ENCODE data around the gene FOXR2.

FOXR2 gene

GRCh38 chrX:55624403-55624802 is 1.2 kb downstream of the FOXR2 start:
- no peaks in the 10 kb centered on the region for H3K27me3 ChIP-seq (ENCODE audit: insufficient read depth, insufficient read length)
- TF ChIP-seq SUZ12 (IDR thresholded peaks at IDR 0.05; ENCODE audit: extremely low read depth, insufficient read depth, insufficient read length), result no peak
- TF ChIP-seq YY1 (IDR thresholded peaks at IDR 0.05; ENCODE audit: insufficient read depth, insufficient read length), result no peak
- TF ChIP-seq ZNF274 (IDR thresholded peaks at IDR 0.05; ENCODE audit: low read depth, low read length), result no peak
- DNase-seq (ENCODE audit: low read depth, low spot score), result no peak
- no peak overlapping the region for H3K9ac ChIP-seq (ENCODE audit: insufficient read length, low read depth)
- H3K4me3 ChIP-seq (ENCODE audit: insufficient read length, low read depth), result no peak overlapping the region
- H3K4me1 ChIP-seq (ENCODE audit: insufficient read depth, insufficient read length), result no peaks in the 10 kb centered on the region
- H3K36me3 ChIP-seq (ENCODE audit: insufficient read depth, insufficient read length, low read length), result no peaks in the 10 kb centered on the region
- H3K9me3 ChIP-seq (ENCODE audit: insufficient read depth, low read length), result no peaks in the 10 kb centered on the region

GRCh38 chrX:55636109-55636508 is 12.9 kb downstream of the FOXR2 start:
- no peak for DNase-seq (ENCODE audit: low read depth, low spot score)
- H3K9ac ChIP-seq (ENCODE audit: insufficient read length, low read depth), result no peak overlapping the region
- H3K4me3 ChIP-seq (ENCODE audit: insufficient read length, low read depth), result no peak overlapping the region
- H3K9me3 ChIP-seq (ENCODE audit: insufficient read depth, low read length), result peaks cover 12% of the 10 kb centered on the region; the same call in 1 of the 2 replicates
- TF ChIP-seq YY1 (IDR thresholded peaks at IDR 0.05; ENCODE audit: insufficient read depth, insufficient read length), result no peak
- no peaks in the 10 kb centered on the region for H3K4me1 ChIP-seq (ENCODE audit: insufficient read depth, insufficient read length)
- H3K36me3 ChIP-seq (ENCODE audit: insufficient read depth, insufficient read length, low read length), result no peaks in the 10 kb centered on the region
- H3K27me3 ChIP-seq (ENCODE audit: insufficient read depth, insufficient read length), result no peaks in the 10 kb centered on the region

GRCh38 chrX:55638933-55639332 is 15.7 kb downstream of the FOXR2 start:
- Histone ChIP-seq H3K4me1 (ENCODE audit: insufficient read depth, insufficient read length) (no peaks in the 10 kb centered on the region), H3K4me3 (ENCODE audit: insufficient read length, low read depth) (no peak overlapping the region), H3K36me3 (ENCODE audit: insufficient read depth, insufficient read length, low read length) (no peaks in the 10 kb centered on the region), H3K27me3 (ENCODE audit: insufficient read depth, insufficient read length) (no peaks in the 10 kb centered on the region), H3K9ac (ENCODE audit: insufficient read length, low read depth) (no peak overlapping the region), H3K9me3 (ENCODE audit: insufficient read depth, low read length) (peaks cover 12% of the 10 kb centered on the region; the same call in 1 of the 2 replicates)
- TF ChIP-seq ZNF274 (IDR thresholded peaks at IDR 0.05; ENCODE audit: low read depth, low read length), result no peak
- no peak for TF ChIP-seq SUZ12 (IDR thresholded peaks at IDR 0.05; ENCODE audit: extremely low read depth, insufficient read depth, insufficient read length)
- no peak for TF ChIP-seq YY1 (IDR thresholded peaks at IDR 0.05; ENCODE audit: insufficient read depth, insufficient read length)
- no peak for DNase-seq (ENCODE audit: low read depth, low spot score)

- Histone ChIP-seq H3K4me3 (ENCODE audit: insufficient read length, low read depth) (no peak overlapping the region), H3K9ac (ENCODE audit: insufficient read length, low read depth) (no peak overlapping the region), H3K36me3 (ENCODE audit: insufficient read depth, insufficient read length, low read length) (no peaks in the 10 kb centered on the region), H3K27me3 (ENCODE audit: insufficient read depth, insufficient read length) (no peaks in the 10 kb centered on the region), H3K4me1 (ENCODE audit: insufficient read depth, insufficient read length) (no peaks in the 10 kb centered on the region), H3K9me3 (ENCODE audit: insufficient read depth, low read length) (peaks cover 12% of the 10 kb centered on the region; the same call in 1 of the 2 replicates)
- DNase-seq (ENCODE audit: low read depth, low spot score), result no peak
- TF ChIP-seq YY1 (IDR thresholded peaks at IDR 0.05; ENCODE audit: insufficient read depth, insufficient read length) (no peak), SUZ12 (IDR thresholded peaks at IDR 0.05; ENCODE audit: extremely low read depth, insufficient read depth, insufficient read length) (no peak), ZNF274 (IDR thresholded peaks at IDR 0.05; ENCODE audit: low read depth, low read length) (no peak)
Measured at GRCh38 chrX:55640854-55641253, 17.7 kb downstream of the FOXR2 start.

- H3K4me1 ChIP-seq (ENCODE audit: insufficient read depth, insufficient read length), result no peaks in the 10 kb centered on the region
- H3K36me3 ChIP-seq (ENCODE audit: insufficient read depth, insufficient read length, low read length), result no peaks in the 10 kb centered on the region
- H3K9me3 ChIP-seq (ENCODE audit: insufficient read depth, low read length), result no peaks in the 10 kb centered on the region; the same call in 1 of the 2 replicates
- no peak for TF ChIP-seq YY1 (IDR thresholded peaks at IDR 0.05; ENCODE audit: insufficient read depth, insufficient read length)
- no peak for TF ChIP-seq ZNF274 (IDR thresholded peaks at IDR 0.05; ENCODE audit: low read depth, low read length)
- no peak for TF ChIP-seq SUZ12 (IDR thresholded peaks at IDR 0.05; ENCODE audit: extremely low read depth, insufficient read depth, insufficient read length)
- no peak for DNase-seq (ENCODE audit: low read depth, low spot score)
- H3K4me3 ChIP-seq (ENCODE audit: insufficient read length, low read depth), result no peak overlapping the region
- H3K27me3 ChIP-seq (ENCODE audit: insufficient read depth, insufficient read length), result no peaks in the 10 kb centered on the region
- H3K9ac ChIP-seq (ENCODE audit: insufficient read length, low read depth), result no peak overlapping the region
Measured at GRCh38 chrX:55648434-55648833, 25.2 kb downstream of the FOXR2 start.

- no peaks in the 10 kb centered on the region for H3K36me3 ChIP-seq (ENCODE audit: insufficient read depth, insufficient read length, low read length)
- DNase-seq (ENCODE audit: low read depth, low spot score), result no peak
- H3K4me3 ChIP-seq (ENCODE audit: insufficient read length, low read depth), result no peak overlapping the region
- H3K9ac ChIP-seq (ENCODE audit: insufficient read length, low read depth), result no peak overlapping the region
- H3K9me3 ChIP-seq (ENCODE audit: insufficient read depth, low read length), result no peaks in the 10 kb centered on the region
- no peak for TF ChIP-seq SUZ12 (IDR thresholded peaks at IDR 0.05; ENCODE audit: extremely low read depth, insufficient read depth, insufficient read length)
- TF ChIP-seq ZNF274 (IDR thresholded peaks at IDR 0.05; ENCODE audit: low read depth, low read length), result no peak
- no peak for TF ChIP-seq YY1 (IDR thresholded peaks at IDR 0.05; ENCODE audit: insufficient read depth, insufficient read length)
- H3K4me1 ChIP-seq (ENCODE audit: insufficient read depth, insufficient read length), result no peaks in the 10 kb centered on the region
- no peaks in the 10 kb centered on the region for H3K27me3 ChIP-seq (ENCODE audit: insufficient read depth, insufficient read length)
Measured at GRCh38 chrX:55659931-55660330, 36.7 kb downstream of the FOXR2 start.

- DNase-seq (ENCODE audit: low read depth, low spot score), result no peak
- TF ChIP-seq YY1 (IDR thresholded peaks at IDR 0.05; ENCODE audit: insufficient read depth, insufficient read length), result no peak
- TF ChIP-seq SUZ12 (IDR thresholded peaks at IDR 0.05; ENCODE audit: extremely low read depth, insufficient read depth, insufficient read length), result no peak
- no peak for TF ChIP-seq ZNF274 (IDR thresholded peaks at IDR 0.05; ENCODE audit: low read depth, low read length)
Measured at GRCh38 chrX:55663584-55663983, 40.4 kb downstream of the FOXR2 start.

GRCh38 chrX:55668084-55668483 is 44.9 kb downstream of the FOXR2 start:
- no peak for TF ChIP-seq ZNF274 (IDR thresholded peaks at IDR 0.05; ENCODE audit: low read depth, low read length)
- TF ChIP-seq YY1 (IDR thresholded peaks at IDR 0.05; ENCODE audit: insufficient read depth, insufficient read length), result no peak
- TF ChIP-seq SUZ12 (IDR thresholded peaks at IDR 0.05; ENCODE audit: extremely low read depth, insufficient read depth, insufficient read length), result no peak
- no peak for DNase-seq (ENCODE audit: low read depth, low spot score)
- Histone ChIP-seq H3K27me3 (ENCODE audit: insufficient read depth, insufficient read length) (no peaks in the 10 kb centered on the region), H3K9ac (ENCODE audit: insufficient read length, low read depth) (no peak overlapping the region), H3K4me3 (ENCODE audit: insufficient read length, low read depth) (no peak overlapping the region), H3K36me3 (ENCODE audit: insufficient read depth, insufficient read length, low read length) (no peaks in the 10 kb centered on the region), H3K4me1 (ENCODE audit: insufficient read depth, insufficient read length) (no peaks in the 10 kb centered on the region), H3K9me3 (ENCODE audit: insufficient read depth, low read length) (no peaks in the 10 kb centered on the region)

More at GRCh38 chrX:55663584-55663983, 40.4 kb downstream of the FOXR2 start:
- Histone ChIP-seq H3K9me3 (ENCODE audit: insufficient read depth, low read length) (no peaks in the 10 kb centered on the region), H3K4me1 (ENCODE audit: insufficient read depth, insufficient read length) (no peaks in the 10 kb centered on the region), H3K4me3 (ENCODE audit: insufficient read length, low read depth) (no peak overlapping the region), H3K9ac (ENCODE audit: insufficient read length, low read depth) (no peak overlapping the region), H3K36me3 (ENCODE audit: insufficient read depth, insufficient read length, low read length) (no peaks in the 10 kb centered on the region), H3K27me3 (ENCODE audit: insufficient read depth, insufficient read length) (no peaks in the 10 kb centered on the region)

All from NT2/D1 (cell line).